NCI-H2107 (cell line): ENCODE data around the gene P2RY2.
A peak's percentile ranks its signal among the peaks of the same experiment; 100 is the strongest.

Experiments used
- DNase-seq: peaks from one replicate; lab custom pipeline; 2025; lab: John Stamatoyannopoulos, UW

P2RY2 gene

DNA sequence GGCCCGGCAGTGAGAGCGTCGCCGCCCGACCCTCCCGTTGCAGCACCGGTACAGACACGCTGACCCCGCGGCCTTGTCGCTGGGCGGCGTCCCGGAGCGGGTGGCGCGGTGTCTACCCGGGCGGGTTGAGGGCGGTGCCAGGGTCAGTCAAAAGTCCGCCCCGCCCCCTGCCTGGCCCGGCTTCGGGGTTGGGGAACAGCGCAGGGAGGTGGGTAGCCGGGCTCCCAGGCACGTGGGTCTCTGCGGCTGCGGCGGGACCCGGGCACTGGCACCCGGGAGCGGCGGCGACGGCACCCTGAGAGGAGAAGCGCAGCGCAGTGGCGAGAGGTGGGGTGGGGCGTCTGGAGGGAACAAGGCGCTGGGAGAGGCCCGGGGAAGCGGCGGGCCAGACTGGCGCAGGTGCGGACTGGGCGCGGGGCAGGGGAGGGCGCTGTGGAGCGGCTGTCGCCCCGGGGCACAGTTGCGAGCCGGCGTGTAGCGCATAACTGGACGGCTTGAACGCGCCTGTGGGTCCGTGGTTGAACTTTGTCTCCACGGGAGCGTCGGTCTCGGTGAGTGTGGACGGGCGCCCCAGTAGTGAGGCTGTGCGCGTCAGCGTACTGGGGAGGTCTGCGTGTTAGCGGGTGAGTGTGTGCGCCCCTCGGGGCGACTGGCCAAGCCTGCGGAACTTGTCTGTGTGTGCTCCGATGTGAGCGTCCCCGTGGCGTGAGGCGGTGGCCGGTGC is at the start of gene P2RY2:
P2RY2 (plus strand) TSS at position 176 of the 724 bp plus-strand sequence. CDS start 15,879 bp downstream, outside the sequence.
- no peak for DNase-seq

DNA sequence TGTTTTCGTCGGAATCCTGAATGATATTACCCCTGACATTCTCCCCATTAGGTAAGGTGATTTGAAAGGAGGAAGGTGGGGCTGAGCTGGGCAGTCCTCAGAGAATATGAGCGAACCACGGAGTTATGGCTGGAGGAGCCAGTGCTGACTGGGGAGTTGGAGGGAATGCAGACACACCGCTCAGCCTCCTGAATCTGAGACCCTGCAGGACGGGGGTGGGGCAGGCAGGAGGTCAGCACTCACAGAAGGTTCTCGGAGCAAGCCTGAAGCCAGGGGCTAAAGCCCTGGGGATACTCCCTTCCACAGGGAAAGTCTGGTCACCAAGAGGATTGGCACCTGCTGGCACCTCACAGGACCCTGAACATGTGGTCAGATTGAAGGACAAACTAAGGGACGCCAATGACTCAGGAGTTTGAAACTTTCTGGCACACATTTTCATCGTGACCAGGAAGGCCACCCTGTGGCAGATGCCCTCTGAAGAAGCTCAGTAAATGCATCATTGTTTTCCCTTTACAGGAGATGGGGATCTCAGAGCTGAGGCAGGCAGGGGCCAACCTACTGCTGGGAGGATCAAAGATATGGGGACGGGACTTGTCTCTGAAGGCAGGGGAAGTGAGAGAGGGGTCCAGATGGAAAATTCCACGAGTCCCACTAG is 49.0 kb upstream of the P2RY2 start:
- DNase-seq: no peak

DNA sequence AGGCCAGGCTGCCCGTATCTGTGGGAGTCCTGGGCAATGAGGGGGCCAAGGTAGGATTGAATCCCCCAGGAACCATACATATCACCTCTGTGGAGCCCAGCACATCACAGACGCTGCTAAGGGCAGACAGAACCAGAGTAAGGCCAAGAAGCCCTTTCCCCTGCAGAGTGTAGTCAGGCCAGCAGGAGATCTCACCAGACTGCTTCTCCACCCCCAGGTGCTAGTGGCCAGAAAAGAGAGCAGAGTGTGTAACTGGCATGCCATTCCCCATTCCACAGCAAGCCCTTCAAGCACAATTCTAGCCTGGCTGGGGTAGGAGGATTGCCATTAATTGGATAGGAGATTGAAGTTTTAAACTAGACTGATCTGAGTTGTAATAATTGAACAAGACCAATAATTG is 47.9 kb upstream of the P2RY2 start:
- DNase-seq: no peak

DNA sequence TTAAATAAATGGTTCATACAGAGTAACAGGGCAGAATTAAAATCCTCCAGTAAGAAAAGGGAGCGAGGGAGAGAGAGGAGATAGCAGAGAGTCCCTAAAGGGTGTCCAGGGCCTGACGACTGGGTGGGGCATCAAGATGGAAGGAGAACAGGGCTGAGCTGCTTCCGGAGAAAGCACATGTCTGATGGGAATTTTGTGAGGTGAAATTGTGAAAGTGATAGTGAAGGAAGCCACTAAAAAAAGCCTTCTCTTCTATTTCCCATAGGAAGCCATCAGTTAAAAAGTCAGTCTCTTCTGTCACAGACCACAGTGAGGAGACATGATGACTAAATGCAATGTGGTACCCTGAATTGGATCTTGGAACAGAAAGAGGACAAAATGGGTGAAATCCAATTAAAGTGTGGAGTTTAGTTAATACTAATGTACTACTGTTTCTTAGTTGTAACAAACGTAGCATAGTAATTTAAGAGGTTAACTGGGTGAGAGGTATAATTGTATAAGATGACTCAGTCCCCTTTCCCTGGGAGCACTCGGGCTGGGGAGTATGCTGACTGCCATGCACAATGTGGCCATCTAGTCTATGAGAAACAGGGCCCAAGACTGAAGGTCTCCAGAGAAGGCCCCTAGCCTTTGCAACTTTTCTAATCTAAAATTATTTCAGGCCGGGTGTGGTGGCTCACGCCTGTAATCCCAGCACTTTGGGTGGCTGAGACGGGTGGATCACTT is 46.5 kb upstream of the P2RY2 start:
- no peak for DNase-seq

DNA sequence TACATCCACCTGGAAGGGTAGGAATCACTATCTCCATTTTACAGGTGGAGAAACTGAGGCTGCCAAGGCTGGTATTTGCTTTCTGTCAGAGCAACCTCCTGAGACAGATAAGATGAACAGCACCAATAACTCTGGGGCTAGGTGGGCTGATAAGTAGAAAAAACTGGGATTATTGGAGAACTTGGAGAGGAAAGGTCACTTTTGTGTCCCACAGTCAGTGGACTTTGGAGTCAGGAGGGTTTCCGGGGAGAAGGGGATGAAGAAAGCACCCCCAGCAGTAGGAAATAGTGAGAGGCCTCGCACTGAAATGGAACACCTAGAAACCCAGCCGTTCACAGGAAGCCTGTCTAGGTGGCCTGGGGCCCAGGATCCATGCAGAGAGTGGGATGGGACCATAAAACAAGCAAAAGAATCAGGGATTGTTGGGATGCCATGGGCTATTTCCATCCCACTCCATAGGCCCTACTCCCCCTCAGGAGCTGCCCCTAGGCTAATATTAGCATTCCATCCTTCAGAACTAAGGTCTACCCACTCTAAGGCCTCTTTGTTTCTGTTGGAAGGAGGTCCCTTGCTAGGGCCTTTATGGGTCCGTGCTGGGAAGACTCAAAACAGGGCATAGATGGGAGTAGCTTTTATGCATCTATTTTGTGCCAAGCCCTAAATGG is 45.0 kb upstream of the P2RY2 start:
- DNase-seq: no peak

DNA sequence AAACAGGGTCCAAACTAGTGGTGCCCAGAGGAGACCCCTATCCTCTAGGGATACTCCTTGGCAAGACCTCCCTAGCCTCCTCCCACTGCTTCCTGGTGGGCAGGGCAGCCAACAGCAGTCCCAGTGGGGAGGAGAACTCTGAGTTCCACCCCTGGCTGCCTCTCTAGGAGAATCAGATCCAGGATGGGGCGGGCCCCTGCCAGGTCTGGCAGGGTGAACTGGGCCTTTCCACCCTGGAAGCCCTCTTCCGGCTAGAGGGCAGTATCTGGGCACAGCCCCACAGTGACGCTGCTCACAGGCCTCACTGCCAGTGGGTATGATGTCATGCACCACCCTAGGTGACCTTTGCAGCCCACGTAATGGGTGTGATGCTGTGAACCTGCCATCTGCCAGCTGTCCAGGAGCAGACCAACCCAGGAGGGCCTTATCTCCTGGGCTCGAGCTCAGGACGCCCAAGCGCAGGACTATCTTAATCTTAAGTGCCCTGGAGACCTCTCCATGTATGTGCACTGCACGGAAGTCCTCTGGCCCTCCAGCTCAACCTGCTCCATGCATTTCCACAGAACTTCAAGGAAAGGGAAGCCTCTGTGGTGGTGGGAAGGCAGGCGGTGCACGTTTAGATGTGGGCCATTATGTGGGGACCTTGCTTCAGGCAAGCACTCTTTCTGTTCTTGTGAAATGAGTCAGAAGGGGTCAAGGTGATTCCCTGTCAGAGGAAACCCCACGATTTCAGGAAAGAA is 44.2 kb upstream of the P2RY2 start:
- no peak for DNase-seq

DNA sequence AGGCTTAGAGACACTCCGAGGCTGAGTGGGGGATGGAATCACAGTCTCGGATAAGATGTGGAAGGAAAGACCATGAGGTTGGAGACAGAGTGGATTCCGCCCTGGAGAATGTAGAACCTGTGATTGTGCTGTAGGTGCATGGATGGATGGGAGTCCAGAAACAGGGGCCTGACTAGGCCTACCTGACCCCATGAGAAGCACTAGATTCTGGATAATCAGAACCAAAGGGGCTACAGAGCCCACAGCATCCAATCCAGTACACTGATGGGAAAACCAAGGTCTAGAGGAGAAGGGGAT is 43.6 kb upstream of the P2RY2 start:
- no peak for DNase-seq

DNA sequence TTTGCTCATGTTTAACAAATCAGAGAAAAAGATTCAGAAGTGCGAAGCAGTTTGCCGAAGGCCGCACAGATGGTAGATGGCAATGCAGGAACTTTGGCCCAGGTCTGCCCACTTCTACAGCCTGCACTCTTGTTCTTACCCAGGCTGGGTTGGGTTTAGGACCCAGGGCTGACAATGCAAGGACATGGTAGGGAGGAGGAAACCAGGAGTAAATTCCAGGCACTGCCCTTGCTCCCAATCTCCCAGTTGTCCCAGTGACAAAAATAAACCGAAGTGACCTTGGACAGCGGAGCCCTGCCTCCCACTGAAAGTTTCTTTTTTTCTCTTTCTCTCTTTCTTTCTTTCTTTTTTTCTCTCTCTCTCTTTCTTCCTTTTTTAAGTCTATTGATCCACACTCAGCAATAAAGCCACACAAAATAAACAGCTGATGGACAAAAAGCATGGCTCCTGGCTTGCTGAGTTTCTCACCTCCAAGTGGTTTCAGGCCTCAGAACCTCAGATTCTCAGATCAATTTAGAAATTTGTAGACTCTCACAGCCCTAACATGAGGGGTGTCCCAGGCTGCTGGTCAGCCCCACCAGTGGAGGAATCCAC is 42.4 kb upstream of the P2RY2 start:
- DNase-seq: no peak

DNA sequence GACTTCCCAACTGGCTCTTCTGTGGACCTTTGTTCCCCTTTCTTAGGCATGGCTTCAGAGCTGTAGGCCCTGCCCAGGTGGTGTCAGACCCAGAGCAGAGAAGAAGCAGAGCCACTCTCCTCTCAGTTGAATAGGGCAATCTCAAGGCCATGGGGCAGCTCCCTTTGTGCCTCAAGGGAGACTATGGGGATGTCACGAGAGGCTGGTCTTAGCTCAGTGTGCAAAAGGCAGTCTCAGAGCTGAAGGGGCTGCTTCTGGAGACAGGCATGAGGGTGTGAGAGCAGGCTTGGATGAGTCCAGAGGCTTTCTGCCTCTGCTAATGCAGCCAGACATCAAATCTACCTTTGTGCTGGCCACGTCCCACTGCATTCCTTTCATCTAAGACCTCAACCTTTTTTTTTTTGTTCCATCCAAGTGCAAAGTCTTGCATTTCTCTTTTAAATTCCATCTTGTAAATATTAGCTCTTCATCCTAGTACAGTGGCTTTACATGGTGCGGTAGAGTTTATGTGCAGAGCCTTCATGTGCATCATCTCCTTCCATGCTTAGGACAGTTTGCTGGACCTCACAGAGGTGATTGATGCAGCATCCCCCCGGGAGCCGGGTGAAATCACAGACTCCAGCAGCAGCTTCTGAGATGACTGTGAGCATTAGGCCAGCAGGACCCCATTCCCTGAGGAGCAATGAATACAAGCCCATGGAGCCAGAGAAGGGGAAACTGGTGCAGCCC is 41.8 kb upstream of the P2RY2 start:
- no peak for DNase-seq

DNA sequence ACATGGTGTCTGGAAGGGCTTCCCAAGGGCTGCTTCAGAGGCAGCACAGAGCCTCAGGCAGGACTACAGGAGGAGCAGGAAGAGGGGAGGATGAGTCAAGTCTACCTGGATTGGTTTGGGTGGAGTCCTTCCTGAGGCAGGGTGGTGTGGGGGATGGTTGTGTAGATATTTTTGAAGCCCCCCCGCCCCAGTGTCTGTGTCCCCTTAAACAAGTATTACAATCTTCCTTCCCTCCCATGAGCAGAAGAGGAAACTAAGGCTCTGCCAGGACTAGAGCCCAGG is 41.3 kb upstream of the P2RY2 start:
- no peak for DNase-seq

DNA sequence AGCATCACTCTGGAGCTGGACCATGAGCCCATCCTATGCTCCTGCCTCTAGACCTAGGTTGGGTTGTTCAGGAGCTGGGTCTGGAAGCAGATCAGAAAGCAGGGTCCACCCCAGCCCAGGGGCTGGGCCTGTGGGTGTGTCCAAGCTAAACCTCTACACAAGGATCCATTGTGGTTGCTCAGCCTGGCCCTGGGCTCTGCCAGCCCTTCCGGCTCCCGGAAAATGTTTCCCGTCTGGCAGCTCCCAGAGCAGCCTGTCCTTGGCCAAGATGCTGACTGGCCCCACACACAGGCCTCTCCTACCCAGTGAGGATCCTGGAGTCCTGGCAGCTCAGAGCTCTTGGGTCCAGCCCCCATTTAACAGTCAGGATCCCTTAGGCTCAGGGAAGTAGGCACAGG is 40.7 kb upstream of the P2RY2 start:
- DNase-seq: no peak

DNA sequence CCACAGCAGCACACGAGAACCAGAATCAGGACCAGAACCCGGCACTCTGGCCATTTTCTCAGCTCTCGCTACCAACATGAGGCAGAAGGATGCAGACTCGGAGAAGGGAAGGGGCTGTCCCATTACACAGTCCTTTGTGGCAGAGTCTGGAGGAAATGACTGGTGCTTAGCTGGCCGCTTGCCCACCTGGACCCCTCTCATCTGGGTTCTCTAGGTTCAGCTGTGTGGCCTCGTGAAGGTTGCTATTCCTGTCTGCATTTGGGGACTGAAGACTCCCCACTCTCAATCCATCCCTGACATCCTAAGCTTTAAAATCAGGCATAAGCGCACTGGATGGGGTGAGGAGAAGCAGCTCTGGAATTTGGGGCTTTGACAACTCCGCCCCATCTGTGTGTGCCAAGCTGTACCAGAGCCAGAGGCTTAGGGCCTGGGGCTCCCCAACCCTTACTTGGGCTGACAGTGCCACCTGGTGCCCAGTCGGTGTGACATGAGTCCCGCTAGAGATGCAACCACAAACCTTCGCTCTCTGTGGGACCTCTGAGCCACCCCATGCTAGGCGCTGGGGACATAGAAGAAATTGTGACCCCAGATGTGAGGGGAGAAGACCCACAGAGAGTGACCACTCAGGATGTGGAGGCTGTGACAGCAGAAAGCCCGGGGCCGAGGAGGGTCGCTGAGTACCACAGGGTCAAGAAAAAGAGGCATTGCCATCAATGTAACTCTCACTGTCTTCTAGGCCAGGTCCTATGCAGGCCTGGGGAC is 40.1 kb upstream of the P2RY2 start:
- peak; percentile 60 for DNase-seq

DNA sequence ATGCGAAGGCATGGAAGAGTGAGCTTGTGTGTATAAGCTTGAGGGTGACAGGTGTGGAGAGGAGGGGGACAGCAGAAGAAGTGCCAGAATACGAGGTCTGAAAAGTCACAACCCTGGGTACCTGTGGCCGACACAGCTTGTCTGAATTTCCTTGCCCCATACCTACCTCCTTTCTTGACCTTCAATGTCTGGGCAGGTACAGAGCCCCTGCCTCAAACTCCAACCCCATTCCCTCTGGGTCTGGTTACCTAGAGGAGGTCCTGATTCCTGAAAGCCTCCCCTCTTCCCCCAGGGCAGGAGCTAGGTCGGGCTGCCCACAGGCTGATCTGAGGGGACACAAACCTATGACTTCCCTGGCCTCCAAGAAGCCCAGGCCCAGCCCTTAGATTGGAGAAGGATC is 39.4 kb upstream of the P2RY2 start:
- DNase-seq: no peak

DNA sequence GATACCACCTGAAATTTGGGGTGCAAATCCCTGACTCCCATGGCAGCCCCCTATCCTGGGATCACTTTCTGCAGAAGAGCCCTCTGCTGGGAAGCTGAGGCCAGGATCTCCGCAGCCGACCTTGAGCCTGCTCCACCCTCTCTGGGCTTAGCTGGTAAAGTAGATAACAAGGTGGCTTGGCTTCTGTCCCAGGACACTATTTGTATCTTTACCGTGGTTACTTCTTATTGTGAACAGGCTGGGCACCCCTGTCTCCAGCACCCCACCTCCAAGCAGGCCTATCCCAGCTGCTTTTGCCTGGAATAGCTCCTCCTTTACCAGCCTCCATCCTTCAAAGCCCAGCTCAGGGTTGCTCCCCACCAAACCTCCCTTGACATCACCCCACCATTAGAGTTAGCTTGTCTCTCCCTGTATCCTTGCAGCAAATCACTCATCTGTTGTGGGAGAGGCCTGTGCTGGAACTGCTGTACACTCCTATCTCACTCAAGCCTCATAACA is 35.2 kb upstream of the P2RY2 start:
- no peak for DNase-seq

DNA sequence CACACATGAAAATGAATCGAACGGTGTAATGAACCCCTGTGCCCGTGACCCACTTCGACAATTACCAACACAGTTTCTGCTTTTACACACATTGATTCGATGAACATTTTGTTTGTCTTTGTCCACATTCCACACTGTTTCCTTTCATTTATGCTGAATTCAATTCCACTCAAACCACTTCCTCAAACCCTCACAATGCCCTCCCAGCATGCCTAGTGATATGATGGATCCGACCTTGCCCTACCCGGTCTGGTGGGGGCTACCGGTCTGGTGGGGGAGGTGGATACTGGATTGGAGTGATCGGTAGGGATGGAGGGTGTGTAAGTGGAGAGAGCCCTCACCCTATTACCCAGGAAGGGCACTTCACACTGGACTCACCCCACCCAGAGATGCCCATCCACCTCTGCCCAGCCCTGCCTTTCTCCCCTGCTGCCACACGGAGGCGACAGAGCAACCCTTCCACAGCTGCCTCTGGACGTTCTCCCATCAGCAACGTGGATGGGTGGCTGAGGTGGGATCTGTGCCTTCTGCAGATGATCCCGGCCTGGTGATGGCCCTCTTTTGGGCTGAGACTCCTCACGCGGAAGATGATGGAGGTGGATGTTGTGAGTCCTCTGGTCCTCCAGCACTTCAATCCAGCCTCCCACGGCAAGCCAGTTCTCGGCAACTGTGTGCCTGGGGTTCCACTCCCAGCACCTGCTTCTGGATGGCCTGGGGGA is 33.0 kb upstream of the P2RY2 start:
- DNase-seq: peak; percentile 36

DNA sequence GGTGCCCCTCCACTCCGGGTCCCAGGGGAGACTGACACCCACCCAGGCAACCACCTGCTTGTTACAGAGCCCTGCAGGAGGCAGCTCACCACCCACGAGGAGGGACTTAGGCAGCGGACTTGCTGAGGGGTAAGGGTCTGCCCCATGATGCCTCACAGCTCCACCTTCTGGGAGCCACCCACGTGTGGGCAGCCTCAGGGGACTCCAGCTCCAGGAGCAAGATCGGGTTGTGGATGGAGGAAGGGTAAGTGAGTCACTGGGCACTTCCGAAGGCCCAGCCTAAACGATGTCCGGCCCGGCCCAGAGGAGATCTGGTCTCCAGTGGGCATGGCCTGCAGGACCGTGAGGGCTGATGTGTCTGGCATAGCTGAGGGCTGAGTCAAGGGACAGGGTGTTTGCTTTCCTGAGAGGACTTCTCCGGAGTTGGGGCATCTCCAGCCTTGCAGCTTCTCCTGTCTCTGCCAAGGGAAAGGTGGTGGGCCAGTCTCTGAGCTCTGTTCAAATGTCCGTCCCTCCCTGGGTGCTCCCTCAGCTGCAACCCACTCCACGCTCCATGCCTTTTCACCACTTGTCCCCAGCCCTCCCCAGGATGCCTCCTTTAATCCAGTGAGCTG is 32.3 kb upstream of the P2RY2 start:
- no peak for DNase-seq

DNA sequence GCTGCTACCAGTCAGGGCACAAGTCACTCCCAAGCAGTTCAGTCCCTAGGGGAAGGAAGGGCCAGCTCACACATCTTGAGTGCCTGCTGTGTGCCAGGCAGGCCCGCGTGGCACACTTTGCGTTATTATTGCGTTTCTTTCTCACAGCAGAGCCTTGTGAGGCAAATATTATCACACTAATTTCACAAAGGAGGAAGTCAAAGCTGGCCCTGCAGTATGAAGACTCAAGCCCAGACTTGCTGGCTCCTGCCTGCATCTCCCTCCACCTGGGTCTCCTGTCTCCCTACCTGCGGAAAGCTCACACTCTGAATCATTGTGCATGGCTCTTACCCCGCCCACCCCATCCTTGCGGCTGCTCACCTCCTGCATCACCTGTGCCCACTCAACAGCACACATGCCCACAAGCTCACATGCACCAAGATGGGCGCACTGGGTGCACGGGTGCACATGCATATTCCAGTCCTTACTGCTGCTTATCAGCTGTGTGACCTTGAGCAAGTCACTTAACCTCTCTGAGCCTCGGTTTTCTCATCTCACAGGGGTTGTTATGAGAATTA is 31.7 kb upstream of the P2RY2 start:
- DNase-seq: no peak

DNA sequence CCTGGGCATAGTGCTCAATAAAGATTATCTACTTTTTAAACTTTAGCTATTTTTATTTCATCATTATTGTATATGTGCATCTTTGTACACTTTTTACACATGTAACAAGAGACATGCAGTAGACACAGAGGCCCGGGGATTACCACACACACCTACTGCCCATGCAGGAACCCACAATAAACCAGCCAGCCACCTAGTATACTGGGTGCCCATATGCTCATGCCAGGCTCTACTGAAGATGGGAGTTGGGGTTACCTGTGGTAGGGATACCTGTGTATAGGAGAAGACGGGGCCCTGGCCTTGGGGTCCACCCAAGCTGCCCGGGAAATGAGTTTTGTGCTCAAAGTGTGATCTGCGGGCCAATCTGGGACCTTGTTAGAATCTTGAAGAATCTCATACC is 31.2 kb upstream of the P2RY2 start:
- DNase-seq: no peak

DNA sequence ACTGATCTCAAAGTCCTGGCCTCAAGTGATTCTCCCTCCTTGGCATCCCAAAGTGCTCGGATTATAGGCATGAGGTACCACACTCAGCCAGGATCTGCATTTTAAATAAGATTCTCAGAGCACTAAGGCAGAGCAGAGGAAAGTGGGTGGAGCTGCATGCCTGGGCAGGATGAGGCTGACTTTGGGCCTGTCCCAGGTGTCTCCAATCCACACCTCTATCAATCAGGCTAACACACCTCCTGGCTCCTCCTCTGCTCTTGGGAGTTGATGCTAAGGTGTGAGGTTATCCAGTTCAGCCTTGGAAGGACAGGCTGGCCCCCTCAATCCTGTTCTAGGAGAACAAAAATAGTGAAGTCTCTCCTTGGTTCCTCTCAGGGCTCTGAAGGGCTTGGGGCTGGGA is 30.2 kb upstream of the P2RY2 start:
- no peak for DNase-seq
